GM12873 (cell line): ENCODE measurements around the gene P4HB.

Experiments
- TF ChIP-seq, protein P1 (sequence below): IDR thresholded peaks from 2 replicates; pipeline ENCODE4 v1.5.1; 2012; ENCODE audit warnings: low read depth, mild to moderate bottlenecking, moderate library complexity, low read length, control low read depth; ENCODE audit not compliant: insufficient read depth; ENCODE audit errors: missing control alignments

The P4HB gene

DNA sequence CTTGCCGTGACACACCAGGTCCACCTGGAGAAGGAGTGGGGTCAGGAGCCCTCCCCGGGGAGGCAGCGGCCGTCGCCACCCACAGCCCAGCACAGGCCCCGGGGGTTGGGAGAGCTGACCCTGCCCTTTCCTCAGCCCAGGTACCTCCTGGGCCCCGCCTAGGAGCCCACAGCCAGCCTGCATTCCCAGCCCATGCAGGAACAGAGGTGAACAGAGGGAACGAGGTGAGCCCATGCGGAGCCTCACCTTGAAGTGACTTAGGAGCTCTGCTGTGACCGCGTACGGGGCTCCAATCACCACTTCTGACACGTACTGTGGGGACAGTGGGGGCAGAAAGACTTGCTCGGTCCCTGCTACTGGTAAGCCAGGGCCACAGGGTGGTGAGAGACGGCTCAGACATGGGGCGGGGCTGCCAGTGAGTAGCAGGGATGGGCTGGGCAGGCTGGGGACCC, 45.1 kb upstream of the P4HB start:
- TF ChIP-seq, protein P1, sequence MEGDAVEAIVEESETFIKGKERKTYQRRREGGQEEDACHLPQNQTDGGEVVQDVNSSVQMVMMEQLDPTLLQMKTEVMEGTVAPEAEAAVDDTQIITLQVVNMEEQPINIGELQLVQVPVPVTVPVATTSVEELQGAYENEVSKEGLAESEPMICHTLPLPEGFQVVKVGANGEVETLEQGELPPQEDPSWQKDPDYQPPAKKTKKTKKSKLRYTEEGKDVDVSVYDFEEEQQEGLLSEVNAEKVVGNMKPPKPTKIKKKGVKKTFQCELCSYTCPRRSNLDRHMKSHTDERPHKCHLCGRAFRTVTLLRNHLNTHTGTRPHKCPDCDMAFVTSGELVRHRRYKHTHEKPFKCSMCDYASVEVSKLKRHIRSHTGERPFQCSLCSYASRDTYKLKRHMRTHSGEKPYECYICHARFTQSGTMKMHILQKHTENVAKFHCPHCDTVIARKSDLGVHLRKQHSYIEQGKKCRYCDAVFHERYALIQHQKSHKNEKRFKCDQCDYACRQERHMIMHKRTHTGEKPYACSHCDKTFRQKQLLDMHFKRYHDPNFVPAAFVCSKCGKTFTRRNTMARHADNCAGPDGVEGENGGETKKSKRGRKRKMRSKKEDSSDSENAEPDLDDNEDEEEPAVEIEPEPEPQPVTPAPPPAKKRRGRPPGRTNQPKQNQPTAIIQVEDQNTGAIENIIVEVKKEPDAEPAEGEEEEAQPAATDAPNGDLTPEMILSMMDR: no peak

DNA sequence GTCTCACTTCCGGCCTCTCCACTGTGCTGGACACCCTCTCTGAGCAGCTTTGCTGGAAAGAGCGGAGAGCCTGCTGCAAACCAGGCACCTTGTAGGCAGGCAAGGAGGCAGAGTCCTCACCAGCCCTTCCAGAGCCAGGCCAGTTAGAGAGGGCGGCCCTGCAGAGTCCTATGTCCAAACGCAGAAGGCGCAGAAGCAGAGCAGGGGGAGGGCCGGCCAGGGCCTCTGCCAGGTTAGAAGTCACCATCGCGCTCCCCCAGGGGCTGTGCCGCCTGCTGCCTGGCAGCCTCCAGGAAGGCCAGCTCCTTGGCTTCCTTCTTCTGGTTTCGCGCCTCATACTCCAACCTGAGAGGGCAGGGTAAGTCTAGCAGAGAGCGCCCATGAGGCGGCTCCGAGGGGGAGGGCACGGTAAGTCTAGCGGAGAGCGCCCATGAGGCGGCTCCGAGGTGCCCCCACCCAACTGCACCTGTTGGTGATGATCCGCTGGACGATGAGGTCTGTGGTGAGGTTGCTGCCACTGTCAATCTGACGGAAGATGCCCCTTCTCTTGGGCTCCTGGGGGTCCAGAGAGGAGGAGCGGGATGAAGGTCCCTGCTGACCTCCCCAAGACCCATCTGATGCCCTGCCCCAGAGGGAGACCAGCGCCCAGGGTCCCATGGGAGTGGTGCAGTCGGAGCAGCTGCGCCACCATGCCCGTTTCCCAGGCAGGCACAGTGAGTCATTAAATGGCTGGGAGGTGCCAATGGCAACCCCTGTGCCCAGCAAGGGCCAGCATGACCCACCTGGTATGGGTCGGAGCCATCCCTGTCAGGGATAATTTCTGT, 44.5 kb upstream of the P4HB start:
- TF ChIP-seq, protein P1: no peak

GRCh38 chr17:81903896-81904599, 43.7 kb upstream of the P4HB start:
- TF ChIP-seq, protein P1: no peak

GRCh38 chr17:81903415-81903831, 43.1 kb upstream of the P4HB start:
- TF ChIP-seq, protein P1: no peak

GRCh38 chr17:81902653-81903414, 42.5 kb upstream of the P4HB start:
- TF ChIP-seq, protein P1: no peak

- TF ChIP-seq, protein P1: no peak
These were observed 41.8 kb upstream of the P4HB start, which contains the start of gene NPB for GRCh38 chr17:81902023-81902652. Gene NPB, plus strand, starts transcription at chr17:81902238. Its CDS starts 40 bp downstream, at chr17:81902278.
